Bronchial epithelial cell (primary cell): Measurements from ENCODE around the gene SDC4. TPM values are rescaled to one million over a fixed set of nuclear protein-coding genes. Genes with fewer than 3 reads are reported as not detected.

Source experiments
- DNase-seq: peaks from one replicate; pipeline ENCODE4 v3.0.0-alpha.2; 2010; ENCODE audit warnings: low read depth
- FAIRE-seq: peaks from 2 replicates; lab custom pipeline; 2011; peaks lifted over from hg19 to GRCh38; lab: Jason Lieb, UNC
- H3K27me3 ChIP-seq: 2 replicates; pipeline ENCODE4 v1.5.1; 2011; ENCODE audit warnings: low read length; ENCODE audit not compliant: control insufficient read depth, insufficient read depth
- H3K36me3 ChIP-seq: 2 replicates; pipeline ENCODE4 v1.5.1; 2011; ENCODE audit warnings: low read length; ENCODE audit not compliant: control insufficient read depth, insufficient read depth
- H3K4me3 ChIP-seq: 2 replicates; pipeline ENCODE4 v1.5.1; 2011; ENCODE audit warnings: mild to moderate bottlenecking, low read depth, low read length, control low read depth
- total RNA-seq: library from RNA; depleted of rRNA; stranded (reverse); fragments of >200 nt; gene quantifications from 2 replicates; pipeline ENCODE4 v1.2.1, GENCODE V29; 2014
- TF ChIP-seq, protein P1 (sequence below): IDR thresholded peaks from 2 replicates; pipeline ENCODE4 v1.5.1; 2011; ENCODE audit warnings: mild to moderate bottlenecking, moderate library complexity, low read length, control low read depth, inconsistent platforms; ENCODE audit not compliant: insufficient read depth, severe bottlenecking

Gene SDC4
- total RNA-seq, 1 donor from 2014 or later = 272 TPM

GRCh38 chr20:45312241-45312640 lies 36.0 kb downstream of the SDC4 start:
- TF ChIP-seq, protein P1, sequence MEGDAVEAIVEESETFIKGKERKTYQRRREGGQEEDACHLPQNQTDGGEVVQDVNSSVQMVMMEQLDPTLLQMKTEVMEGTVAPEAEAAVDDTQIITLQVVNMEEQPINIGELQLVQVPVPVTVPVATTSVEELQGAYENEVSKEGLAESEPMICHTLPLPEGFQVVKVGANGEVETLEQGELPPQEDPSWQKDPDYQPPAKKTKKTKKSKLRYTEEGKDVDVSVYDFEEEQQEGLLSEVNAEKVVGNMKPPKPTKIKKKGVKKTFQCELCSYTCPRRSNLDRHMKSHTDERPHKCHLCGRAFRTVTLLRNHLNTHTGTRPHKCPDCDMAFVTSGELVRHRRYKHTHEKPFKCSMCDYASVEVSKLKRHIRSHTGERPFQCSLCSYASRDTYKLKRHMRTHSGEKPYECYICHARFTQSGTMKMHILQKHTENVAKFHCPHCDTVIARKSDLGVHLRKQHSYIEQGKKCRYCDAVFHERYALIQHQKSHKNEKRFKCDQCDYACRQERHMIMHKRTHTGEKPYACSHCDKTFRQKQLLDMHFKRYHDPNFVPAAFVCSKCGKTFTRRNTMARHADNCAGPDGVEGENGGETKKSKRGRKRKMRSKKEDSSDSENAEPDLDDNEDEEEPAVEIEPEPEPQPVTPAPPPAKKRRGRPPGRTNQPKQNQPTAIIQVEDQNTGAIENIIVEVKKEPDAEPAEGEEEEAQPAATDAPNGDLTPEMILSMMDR = no peak
- Histone ChIP-seq H3K4me3 (no peak overlapping the region), H3K27me3 (peaks cover 18% of the 10 kb centered on the region), H3K36me3 (no peaks in the 10 kb centered on the region)
- DNase-seq (no peak), FAIRE-seq (no peak)

DNA sequence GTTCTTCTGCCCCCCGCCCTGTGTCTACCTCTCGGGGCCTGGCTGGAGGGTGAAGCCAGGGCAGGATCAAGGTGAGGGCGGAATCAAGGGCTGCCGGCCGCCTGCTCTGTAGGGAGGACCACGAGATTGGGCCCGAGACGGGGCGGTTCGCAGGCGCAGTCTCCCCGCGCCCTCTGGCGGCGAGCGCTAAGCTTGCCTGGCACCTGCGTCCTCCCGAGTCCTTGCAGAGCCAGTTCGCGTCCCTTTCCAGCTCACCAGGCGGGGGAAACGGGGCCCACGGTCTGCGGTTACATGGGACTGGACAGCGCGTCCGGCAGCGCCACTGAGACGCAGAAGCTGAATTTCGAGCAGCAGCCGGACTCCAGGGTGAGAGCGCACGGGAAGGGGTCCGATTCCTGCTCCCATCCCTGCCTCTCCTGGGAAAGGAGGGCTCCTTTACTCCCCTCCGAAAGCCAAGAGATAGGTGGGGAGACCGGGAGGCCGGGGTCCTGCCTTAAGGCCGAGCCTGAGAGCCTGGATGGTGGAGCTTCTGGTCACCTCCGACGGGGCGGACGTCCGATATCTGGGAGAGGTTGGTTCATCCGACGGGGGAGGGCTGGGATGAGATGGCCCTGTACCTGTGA lies 36.5 kb downstream of the SDC4 start:
- H3K4me3 ChIP-seq = no peak overlapping the region
- no peaks in the 10 kb centered on the region for H3K36me3 ChIP-seq
- peaks cover 12% of the 10 kb centered on the region for H3K27me3 ChIP-seq
- no peak for FAIRE-seq
- DNase-seq = peak; percentile 22
- TF ChIP-seq, protein P1 = peak; percentile 92

- FAIRE-seq = no peak
- peaks cover 8% of the 10 kb centered on the region for H3K27me3 ChIP-seq
Observed at GRCh38 chr20:45309075-45309474, 39.1 kb downstream of the SDC4 start.

GRCh38 chr20:45308117-45308778 lies 40.0 kb downstream of the SDC4 start, which contains the start of gene MATN4:
Gene MATN4, minus strand, starts transcription at chr20:45308299. Its CDS starts 2,717 bp downstream, at chr20:45305582.
- FAIRE-seq (no peak), DNase-seq (peak; percentile 40)
- Histone ChIP-seq H3K4me3 (no peak within 1 kb of the TSS), H3K27me3 (peaks cover 9% of the 10 kb centered on the region), H3K36me3 (no peaks in the 10 kb centered on the region)
- TF ChIP-seq, protein P1 = peak; percentile 63

More at GRCh38 chr20:45309075-45309474, 39.1 kb downstream of the SDC4 start:
- TF ChIP-seq, protein P1 = no peak
- no peak for DNase-seq
- Histone ChIP-seq H3K36me3 (no peaks in the 10 kb centered on the region), H3K4me3 (no peak overlapping the region)

DNA sequence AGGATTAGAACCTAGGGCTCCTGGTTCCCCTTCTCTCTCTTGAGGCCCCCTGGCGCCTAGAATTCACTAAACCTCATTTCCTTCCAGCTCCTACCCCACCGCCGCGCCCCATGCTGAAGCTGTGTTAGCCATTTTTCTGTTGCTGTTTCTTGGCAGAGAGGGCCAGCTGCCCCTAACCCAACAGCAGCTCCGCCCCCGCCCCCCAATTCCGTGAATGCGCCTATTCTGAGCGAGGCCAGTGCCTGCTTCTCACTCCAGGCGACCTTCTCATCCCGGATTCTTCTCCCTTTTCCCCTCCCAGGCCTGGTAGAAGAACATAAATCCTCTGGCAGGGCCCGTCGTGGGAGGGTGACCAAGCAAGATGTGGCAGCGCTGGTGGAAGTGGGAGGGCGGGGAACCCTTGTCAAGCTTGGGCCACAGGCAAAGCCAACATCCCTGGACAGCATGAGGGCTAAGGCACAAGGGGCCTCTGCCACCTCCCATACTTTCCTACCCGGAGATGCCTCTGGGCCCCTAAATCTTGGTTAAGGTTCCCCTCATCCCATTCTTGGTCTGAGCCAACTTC lies 41.1 kb downstream of the SDC4 start:
- FAIRE-seq (no peak), DNase-seq (no peak)
- Histone ChIP-seq H3K36me3 (no peaks in the 10 kb centered on the region), H3K4me3 (no peak overlapping the region), H3K27me3 (peaks cover 9% of the 10 kb centered on the region)
- TF ChIP-seq, protein P1 = no peak
